NCI-H1436 treated with DMSO at 0.1 percent for 48 hours (cell line): ENCODE measurements around the gene PFKFB3.
"Not testable (repeated sequence)": the region's sequence is repeated elsewhere in the genome, so short reads cannot be mapped to it uniquely, and the experiment has no call there.

ENCODE experiments used
- DNase-seq: peaks from one replicate; lab custom pipeline; 2025; lab: John Stamatoyannopoulos, UW

PFKFB3 gene

GRCh38 chr10:6236349-6237198 is 33.8 kb downstream of the PFKFB3 start:
- no peak for DNase-seq

GRCh38 chr10:6237199-6237530 is 34.4 kb downstream of the PFKFB3 start:
- DNase-seq: no peak

- not testable (repeated sequence) for DNase-seq
Observed at GRCh38 chr10:6238587-6239212, 36.0 kb downstream of the PFKFB3 start.

GRCh38 chr10:6239213-6239991 is 36.7 kb downstream of the PFKFB3 start:
- DNase-seq: no peak

GRCh38 chr10:6240254-6240653 is 37.5 kb downstream of the PFKFB3 start:
- no peak for DNase-seq

GRCh38 chr10:6242089-6242488 is 39.4 kb downstream of the PFKFB3 start:
- no peak for DNase-seq

- no peak for DNase-seq
Observed at GRCh38 chr10:6244510-6244909, 41.8 kb downstream of the PFKFB3 start.

- DNase-seq: no peak
Observed at GRCh38 chr10:6247041-6247712, 44.4 kb downstream of the PFKFB3 start.

- DNase-seq: not testable (repeated sequence)
Observed at GRCh38 chr10:6248908-6249307, 46.2 kb downstream of the PFKFB3 start.

- DNase-seq: no peak
Observed at GRCh38 chr10:6249698-6250097, 47.0 kb downstream of the PFKFB3 start.

GRCh38 chr10:6250745-6251144 is 48.0 kb downstream of the PFKFB3 start:
- no peak for DNase-seq

GRCh38 chr10:6254201-6254600 is 51.5 kb downstream of the PFKFB3 start:
- no peak for DNase-seq

- DNase-seq: no peak
Observed at GRCh38 chr10:6255548-6256061, 52.9 kb downstream of the PFKFB3 start.

GRCh38 chr10:6256439-6256838 is 53.7 kb downstream of the PFKFB3 start:
- DNase-seq: no peak

- DNase-seq: no peak
Observed at GRCh38 chr10:6259153-6259552, 56.4 kb downstream of the PFKFB3 start.

- no peak for DNase-seq
Observed at GRCh38 chr10:6260843-6261242, 58.1 kb downstream of the PFKFB3 start.

GRCh38 chr10:6267941-6268340 is 65.2 kb downstream of the PFKFB3 start:
- no peak for DNase-seq

GRCh38 chr10:6269432-6269831 is 66.7 kb downstream of the PFKFB3 start:
- no peak for DNase-seq

GRCh38 chr10:6269953-6270867 is 67.5 kb downstream of the PFKFB3 start:
- DNase-seq: no peak

- DNase-seq: no peak
Observed at GRCh38 chr10:6270951-6271350, 68.2 kb downstream of the PFKFB3 start.

GRCh38 chr10:6271663-6272062 is 68.9 kb downstream of the PFKFB3 start:
- no peak for DNase-seq
